ENCODE measurements around the gene SLC2A6.
A peak's percentile ranks its signal among the peaks of the same experiment; 100 is the strongest.
"Not testable (repeated sequence)": the region's sequence is repeated elsewhere in the genome, so short reads cannot be mapped to it uniquely, and the experiment has no call there.

SLC2A6 gene

GRCh38 chr9:133459476-133460404 is 19.2 kb downstream of the SLC2A6 start, which contains the start of gene CACFD1:
Gene CACFD1, plus strand, starts transcription at chr9:133459978. Its CDS starts 89 bp downstream, at chr9:133460067.
- DNase-seq = peak; percentile 97

GRCh38 chr9:133458643-133459312 is 20.1 kb downstream of the SLC2A6 start:
- no peak for DNase-seq

DNA sequence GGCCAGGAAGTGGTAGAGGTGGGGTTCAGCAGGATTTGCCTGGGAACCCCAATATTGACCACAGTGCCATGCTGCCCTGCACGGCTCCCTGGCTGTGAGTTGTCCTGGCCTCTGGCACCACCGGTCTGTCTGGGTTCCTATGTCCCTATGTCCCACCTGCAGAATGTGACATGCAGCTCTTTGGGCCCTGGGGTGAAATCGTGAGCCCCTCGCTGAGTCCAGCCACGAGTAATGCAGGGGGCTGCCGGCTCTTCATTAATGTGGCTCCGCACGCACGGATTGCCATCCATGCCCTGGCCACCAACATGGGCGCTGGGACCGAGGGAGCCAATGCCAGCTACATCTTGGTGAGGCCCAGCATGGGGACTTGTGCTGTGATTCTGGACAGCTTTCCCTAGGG is 21.2 kb downstream of the SLC2A6 start:
- DNase-seq = no peak

GRCh38 chr9:133457233-133457632 is 21.7 kb downstream of the SLC2A6 start:
- no peak for DNase-seq

- DNase-seq = no peak
Observed at GRCh38 chr9:133456409-133456808, 22.5 kb downstream of the SLC2A6 start.

GRCh38 chr9:133455936-133456335 is 23.0 kb downstream of the SLC2A6 start:
- no peak for DNase-seq

DNA sequence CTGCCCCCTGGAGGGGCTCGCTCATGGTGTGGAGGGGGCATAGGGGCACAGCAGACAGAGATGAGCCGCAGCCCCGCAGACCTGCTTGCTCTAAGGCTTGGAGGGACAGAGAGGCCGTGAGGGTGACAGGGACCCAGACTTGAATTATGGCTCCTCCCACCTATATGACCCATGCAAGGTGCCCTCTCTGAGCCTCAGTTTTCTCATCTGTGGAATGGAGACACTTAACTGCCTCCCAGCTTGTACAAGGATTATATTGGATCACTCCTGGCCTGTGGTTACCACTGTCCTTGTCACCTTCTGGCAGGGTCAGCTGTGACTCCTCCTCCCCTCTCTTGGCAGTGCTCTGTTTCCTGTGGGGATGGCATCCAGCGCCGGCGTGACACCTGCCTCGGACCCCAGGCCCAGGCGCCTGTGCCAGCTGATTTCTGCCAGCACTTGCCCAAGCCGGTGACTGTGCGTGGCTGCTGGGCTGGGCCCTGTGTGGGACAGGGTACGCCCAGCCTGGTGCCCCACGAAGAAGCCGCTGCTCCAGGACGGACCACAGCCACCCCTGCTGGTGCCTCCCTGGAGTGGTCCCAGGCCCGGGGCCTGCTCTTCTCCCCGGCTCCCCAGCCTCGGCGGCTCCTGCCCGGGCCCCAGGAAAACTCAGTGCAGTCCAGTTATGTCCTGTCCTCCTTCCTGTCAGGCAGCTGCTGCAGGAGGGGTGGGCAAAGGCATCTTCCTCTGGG is 23.8 kb downstream of the SLC2A6 start:
- no peak for DNase-seq

DNA sequence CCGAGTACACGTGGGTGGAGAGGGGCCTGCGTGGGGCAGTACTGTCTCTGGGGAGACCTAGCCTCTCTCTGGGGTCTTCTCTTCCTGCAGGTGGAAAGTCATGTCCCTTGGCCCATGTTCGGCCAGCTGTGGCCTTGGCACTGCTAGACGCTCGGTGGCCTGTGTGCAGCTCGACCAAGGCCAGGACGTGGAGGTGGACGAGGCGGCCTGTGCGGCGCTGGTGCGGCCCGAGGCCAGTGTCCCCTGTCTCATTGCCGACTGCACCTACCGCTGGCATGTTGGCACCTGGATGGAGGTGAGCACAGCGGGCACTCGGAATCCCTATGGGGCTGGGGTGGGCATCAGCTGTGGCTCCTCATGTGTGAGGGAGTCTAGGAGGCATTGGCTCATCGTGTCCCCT is 24.6 kb downstream of the SLC2A6 start:
- DNase-seq = no peak

DNA sequence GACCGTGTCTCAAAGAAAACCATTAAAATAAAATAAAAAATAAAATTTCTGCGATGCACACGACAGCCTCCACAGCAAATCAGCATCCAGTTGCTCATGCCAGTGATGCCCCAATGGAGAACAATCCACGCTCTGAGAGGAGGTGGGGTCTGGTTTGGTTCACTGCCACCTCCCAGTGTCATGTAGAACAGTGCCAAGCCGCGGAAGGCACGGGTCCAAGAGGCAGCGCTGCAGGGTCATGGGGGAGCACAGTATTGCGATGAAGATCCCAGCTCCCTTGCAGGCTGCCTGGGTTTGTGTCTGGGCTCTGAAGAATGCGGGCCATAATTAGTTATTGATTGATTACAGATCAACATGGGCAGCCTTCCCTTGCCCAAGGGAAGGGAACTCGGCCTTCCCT is 25.2 kb downstream of the SLC2A6 start:
- no peak for DNase-seq

GRCh38 chr9:133452562-133452961 is 26.3 kb downstream of the SLC2A6 start:
- no peak for DNase-seq

DNA sequence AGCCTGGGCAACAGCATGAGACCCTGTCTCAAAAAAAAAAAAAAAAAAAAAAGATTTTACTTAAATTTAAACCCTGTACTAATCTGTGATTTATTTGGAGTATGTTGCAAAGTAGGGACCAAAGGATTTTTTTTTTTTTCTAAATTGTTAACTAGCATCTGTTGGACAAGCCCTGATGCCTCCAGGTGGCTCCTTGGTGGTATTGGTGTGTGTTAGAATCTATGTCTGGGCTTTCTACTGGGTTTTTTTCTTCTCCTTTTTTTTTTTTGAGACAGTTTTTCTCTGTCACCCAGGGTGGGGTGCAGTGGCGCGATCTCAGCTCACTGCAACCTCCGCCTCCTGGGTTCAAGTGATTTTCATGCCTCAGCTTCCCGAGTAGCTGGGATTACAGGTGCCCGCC is 27.0 kb downstream of the SLC2A6 start:
- DNase-seq = not testable (repeated sequence)

DNA sequence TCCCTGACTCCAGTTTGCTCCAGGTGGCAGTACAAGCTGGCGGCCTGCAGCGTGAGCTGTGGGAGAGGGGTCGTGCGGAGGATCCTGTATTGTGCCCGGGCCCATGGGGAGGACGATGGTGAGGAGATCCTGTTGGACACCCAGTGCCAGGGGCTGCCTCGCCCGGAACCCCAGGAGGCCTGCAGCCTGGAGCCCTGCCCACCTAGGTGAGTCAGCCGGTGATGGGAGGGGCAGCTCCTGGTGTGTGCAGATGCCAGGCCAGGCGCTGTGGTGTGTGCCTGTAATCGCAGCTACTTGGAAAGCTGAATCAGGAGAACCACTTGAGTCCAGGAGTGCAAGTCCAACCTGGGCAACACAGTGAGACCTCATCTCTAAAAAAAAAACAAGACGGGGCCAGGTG is 29.1 kb downstream of the SLC2A6 start:
- DNase-seq = no peak

DNA sequence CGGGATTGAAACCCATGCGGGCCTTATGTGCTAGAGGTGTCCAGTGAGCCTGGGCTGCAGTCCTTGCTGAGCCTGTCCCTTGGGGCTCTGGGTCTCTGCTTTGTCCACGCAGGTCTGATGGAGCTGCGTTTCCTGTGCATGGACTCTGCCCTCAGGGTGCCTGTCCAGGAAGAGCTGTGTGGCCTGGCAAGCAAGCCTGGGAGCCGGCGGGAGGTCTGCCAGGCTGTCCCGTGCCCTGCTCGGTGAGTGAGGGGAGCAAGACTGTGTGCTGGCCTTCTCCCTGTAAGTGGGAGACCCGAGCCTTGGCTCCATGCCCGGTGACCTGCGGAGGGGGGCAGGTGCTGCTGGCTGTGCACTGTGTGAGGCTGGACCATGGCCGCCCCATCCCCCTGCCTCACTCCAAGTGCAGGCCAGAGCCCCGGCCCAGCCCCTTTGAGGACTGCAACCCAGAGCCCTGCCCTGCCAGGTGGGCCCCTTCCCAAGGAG is 30.4 kb downstream of the SLC2A6 start:
- DNase-seq = no peak

DNA sequence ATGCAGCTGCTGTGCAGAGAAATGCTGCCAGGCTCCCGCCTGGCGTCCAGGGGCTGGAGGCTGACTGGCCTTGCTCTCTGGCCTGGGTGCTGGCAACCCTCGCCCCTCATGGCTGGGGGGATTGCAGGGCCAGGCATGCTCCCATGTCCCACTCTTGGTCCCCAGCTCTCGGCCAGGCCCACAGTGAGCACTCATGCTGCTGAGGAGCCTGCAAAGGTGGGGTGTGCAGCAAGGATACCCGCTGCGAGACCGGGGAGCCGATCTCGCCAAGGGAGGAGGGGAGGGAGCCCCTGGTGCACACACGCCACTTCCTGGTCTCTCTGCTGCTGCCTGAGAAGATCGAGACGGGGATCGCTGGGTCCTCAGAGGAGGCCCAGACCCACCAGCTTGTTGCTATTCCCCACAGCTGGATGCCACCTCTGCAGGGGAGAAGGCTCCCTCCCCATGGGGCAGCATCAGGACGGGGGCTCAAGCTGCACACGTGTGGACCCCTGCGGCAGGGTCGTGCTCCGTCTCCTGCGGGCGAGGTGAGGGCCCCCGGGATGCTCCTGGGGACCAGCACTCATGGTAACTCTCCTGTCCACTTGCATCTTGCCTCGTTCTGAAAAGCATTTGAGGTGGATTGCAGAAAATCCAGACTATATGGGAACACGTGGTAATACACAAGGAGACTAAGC is 33.5 kb downstream of the SLC2A6 start:
- DNase-seq = no peak

DNA sequence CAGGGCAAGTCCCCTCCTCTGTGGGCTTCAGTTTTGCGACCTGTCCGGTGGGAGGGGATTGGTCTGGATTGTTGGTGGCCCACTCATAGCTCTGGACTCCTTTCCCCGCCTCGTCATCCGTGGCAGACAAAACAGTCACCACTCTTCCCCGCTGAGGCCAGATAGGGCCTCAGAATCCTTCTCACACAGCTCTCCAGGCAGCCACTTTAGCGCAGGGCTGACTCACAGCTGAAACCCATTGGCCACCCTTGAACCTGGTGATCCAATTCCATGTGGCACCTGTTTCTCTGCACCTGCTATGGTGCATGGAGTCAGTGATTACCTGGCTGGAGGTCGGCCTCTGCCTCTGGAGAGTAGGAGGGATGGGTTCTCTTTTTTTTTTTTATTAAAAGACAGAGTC is 34.9 kb downstream of the SLC2A6 start:
- DNase-seq = no peak

GRCh38 chr9:133443248-133443647 is 35.7 kb downstream of the SLC2A6 start:
- no peak for DNase-seq

- no peak for DNase-seq
Observed at GRCh38 chr9:133441571-133441970, 37.3 kb downstream of the SLC2A6 start.

DNA sequence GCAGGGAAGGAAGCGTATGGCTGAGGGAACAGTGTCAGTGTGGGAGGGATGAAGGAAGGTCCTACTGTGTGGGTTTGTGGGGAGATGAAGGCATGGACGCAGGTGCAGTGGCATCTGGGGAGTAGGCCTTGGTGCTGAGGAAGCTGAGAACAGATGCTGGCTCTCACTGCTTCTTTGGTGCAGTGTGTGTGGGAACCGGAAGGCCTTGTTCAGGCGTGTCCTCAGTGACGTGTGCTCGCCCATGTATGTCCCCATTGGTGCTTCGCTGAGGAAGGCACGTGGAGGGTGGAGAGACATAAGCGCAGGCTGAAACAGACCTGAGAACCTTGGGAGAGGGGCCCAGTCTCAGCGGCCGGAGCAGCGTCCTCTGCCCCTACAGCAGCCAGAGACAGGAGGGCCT is 38.0 kb downstream of the SLC2A6 start:
- DNase-seq = no peak

GRCh38 chr9:133439337-133439736 is 39.6 kb downstream of the SLC2A6 start:
- no peak for DNase-seq

DNA sequence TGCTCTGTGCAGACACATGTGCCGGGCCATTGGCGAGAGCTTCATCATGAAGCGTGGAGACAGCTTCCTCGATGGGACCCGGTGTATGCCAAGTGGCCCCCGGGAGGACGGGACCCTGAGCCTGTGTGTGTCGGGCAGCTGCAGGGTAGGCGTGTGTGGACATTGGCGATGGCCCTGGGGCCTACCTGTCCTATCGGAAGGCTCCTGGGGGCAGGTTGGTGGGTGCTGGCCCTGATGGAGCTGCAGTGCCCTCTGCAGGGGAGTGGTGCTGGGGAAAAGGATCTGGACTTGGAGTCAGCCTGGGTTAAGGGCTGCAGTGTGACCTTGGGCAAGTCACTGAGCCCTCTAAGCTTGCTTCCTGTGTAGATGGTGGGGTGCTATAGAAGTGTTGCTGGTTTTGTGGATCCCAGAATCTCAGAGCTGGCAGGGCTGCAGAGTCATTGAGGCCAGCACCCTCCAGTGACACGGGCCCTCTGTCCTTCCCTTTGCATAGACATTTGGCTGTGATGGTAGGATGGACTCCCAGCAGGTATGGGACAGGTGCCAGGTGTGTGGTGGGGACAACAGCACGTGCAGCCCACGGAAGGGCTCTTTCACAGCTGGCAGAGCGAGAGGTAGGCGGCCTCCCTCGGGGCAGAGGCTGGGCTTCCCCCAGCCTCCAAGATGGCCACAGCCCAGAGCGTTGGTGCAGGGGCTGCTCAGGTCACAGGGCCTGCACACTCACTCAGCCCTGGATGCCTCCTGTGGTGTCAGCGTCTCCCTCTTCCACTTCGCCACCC is 41.0 kb downstream of the SLC2A6 start:
- no peak for DNase-seq

DNA sequence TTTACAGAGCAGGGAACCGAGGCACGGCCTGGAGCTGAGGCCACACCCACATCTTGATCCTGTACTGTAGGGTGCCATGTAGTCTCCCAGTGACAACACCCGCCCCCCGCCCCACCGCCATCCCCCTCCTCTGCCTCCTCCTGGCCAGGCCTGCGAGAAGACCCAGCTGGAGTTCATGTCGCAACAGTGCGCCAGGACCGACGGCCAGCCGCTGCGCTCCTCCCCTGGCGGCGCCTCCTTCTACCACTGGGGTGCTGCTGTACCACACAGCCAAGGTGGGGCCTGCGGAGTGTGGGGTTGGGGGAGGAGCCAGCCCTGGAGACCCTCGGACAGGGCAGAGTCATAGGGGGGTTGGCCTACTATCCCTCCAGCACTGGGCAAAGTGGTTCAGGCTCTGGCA is 42.2 kb downstream of the SLC2A6 start:
- DNase-seq = no peak

DNA sequence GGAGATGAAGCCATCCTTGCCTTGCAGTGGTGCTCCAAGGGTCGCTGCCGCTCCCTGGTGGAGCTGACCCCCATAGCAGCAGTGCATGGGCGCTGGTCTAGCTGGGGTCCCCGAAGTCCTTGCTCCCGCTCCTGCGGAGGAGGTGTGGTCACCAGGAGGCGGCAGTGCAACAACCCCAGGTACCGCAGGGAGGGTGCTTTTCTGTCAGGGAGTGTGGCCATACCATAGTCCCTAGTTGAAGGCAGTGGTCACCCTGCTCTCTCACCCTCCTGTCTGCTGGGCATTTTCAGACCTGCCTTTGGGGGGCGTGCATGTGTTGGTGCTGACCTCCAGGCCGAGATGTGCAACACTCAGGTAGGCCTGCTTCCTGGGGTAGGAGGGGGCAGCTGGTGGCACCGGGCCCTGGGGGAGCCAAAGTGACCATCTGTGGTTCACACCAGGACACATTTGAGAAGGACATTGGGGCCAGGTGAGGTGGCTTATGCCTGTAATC is 45.5 kb downstream of the SLC2A6 start:
- no peak for DNase-seq
